Activated CD4-positive, alpha-beta T cell treated with anti-CD3 and anti-CD28 coated beads, Interleukin-2, amount 10 ng/mL, durations not matched to agents 7 days and 5 days (primary cell): Measurements from ENCODE around the gene ARHGAP10. TPM values are rescaled to one million over a fixed set of nuclear protein-coding genes. Genes with fewer than 3 reads are reported as not detected.
"Not testable (repeated sequence)": the region's sequence is repeated elsewhere in the genome, so short reads cannot be mapped to it uniquely, and the experiment has no call there.

Experiments used
- CTCF ChIA-PET: fragments of 350-600 bp; sonication (Branson Sonifier 250); formaldehyde crosslinking; loops from one replicate; lab custom pipeline; 2021; ENCODE audit warnings: antibody characterized with exemption; lab: Charles Lee
- POLR2A ChIA-PET: fragments of 350-600 bp; sonication (Branson Sonifier 250); formaldehyde crosslinking; loops from one replicate; lab custom pipeline; 2021; ENCODE audit warnings: antibody characterized with exemption; lab: Charles Lee
- DNase-seq: peaks from one replicate; pipeline ENCODE4 v3.0.0-alpha.2; 2020
- H3K27ac Mint-ChIP-seq: one replicate; pipeline ENCODE4 v1.8.0; 2021; ENCODE audit warnings: mild to moderate bottlenecking, moderate library complexity, mixed read lengths
- H3K27me3 Mint-ChIP-seq: one replicate; pipeline ENCODE4 v1.8.0; 2021; ENCODE audit warnings: mixed read lengths
- H3K36me3 Mint-ChIP-seq: one replicate; pipeline ENCODE4 v1.8.0; 2021; ENCODE audit warnings: low read depth, mixed read lengths
- H3K4me1 Mint-ChIP-seq: one replicate; pipeline ENCODE4 v1.8.0; 2021; ENCODE audit warnings: mixed read lengths
- H3K4me3 Mint-ChIP-seq: one replicate; pipeline ENCODE4 v1.8.0; 2021; ENCODE audit warnings: mild to moderate bottlenecking, moderate library complexity, mixed read lengths
- H3K9me3 Mint-ChIP-seq: one replicate; pipeline ENCODE4 v1.8.0; 2021; ENCODE audit warnings: mixed read lengths
- total RNA-seq, 2 experiments: library from RNA; stranded (reverse); gene quantifications; one replicate each; pipeline ENCODE4 v1.2.3, GENCODE V29; 2021

Gene ARHGAP10
- total RNA-seq, 2 experiments from 2014 or later: 9.4 to 10.7 TPM

GRCh38 chr4:148072789-148073188 is 340.9 kb downstream of the ARHGAP10 start:
- no peak for DNase-seq
- Mint-ChIP-seq H3K4me3 (no peak overlapping the region), H3K27me3 (no peaks in the 10 kb centered on the region), H3K9me3 (peaks cover 24% of the 10 kb centered on the region), H3K36me3 (peaks cover 39% of the 10 kb centered on the region), H3K4me1 (no peaks in the 10 kb centered on the region), H3K27ac (no peak overlapping the region)
- CTCF ChIA-PET: no interaction called here
- POLR2A ChIA-PET: no interaction called here

GRCh38 chr4:148073349-148073748 is 341.5 kb downstream of the ARHGAP10 start:
- POLR2A ChIA-PET: no interaction called here
- Mint-ChIP-seq H3K27ac (no peak overlapping the region), H3K4me1 (no peaks in the 10 kb centered on the region), H3K9me3 (peaks cover 24% of the 10 kb centered on the region), H3K4me3 (no peak overlapping the region), H3K36me3 (peaks cover 39% of the 10 kb centered on the region), H3K27me3 (no peaks in the 10 kb centered on the region)
- no peak for DNase-seq
- CTCF ChIA-PET: interaction anchor here (1.3 kb wide), 1 partner anchor 17 kb away, joined by 3 read pairs; no protein-coding TSS in a partner anchor

GRCh38 chr4:148074462-148074861 is 342.6 kb downstream of the ARHGAP10 start:
- no peak overlapping the region for H3K27ac Mint-ChIP-seq
- no peaks in the 10 kb centered on the region for H3K27me3 Mint-ChIP-seq
- CTCF ChIA-PET: interaction anchor here (1.3 kb wide), 1 partner anchor 18 kb away, joined by 3 read pairs; no protein-coding TSS in a partner anchor
- peaks cover 39% of the 10 kb centered on the region for H3K36me3 Mint-ChIP-seq
- no peaks in the 10 kb centered on the region for H3K4me1 Mint-ChIP-seq
- DNase-seq: no peak
- POLR2A ChIA-PET: no interaction called here
- H3K9me3 Mint-ChIP-seq: peaks cover 24% of the 10 kb centered on the region
- no peak overlapping the region for H3K4me3 Mint-ChIP-seq

- DNase-seq: no peak
- Mint-ChIP-seq H3K4me1 (no peaks in the 10 kb centered on the region), H3K27ac (no peak overlapping the region), H3K4me3 (no peak overlapping the region), H3K27me3 (no peaks in the 10 kb centered on the region), H3K9me3 (peaks cover 24% of the 10 kb centered on the region), H3K36me3 (peaks cover 40% of the 10 kb centered on the region)
- ChIA-PET POLR2A (no interaction called here), CTCF (no interaction called here)
Observed at GRCh38 chr4:148075438-148075837, 343.6 kb downstream of the ARHGAP10 start.

GRCh38 chr4:148076964-148077363 is 345.1 kb downstream of the ARHGAP10 start:
- H3K9me3 Mint-ChIP-seq: peaks cover 27% of the 10 kb centered on the region
- H3K27me3 Mint-ChIP-seq: no peaks in the 10 kb centered on the region
- no peak overlapping the region for H3K4me3 Mint-ChIP-seq
- ChIA-PET CTCF (interaction anchor here (0.7 kb wide), 1 partner anchor 88 kb away, joined by 3 read pairs; no protein-coding TSS in a partner anchor), POLR2A (no interaction called here)
- peaks cover 46% of the 10 kb centered on the region for H3K36me3 Mint-ChIP-seq
- DNase-seq: no peak
- H3K4me1 Mint-ChIP-seq: no peaks in the 10 kb centered on the region
- no peak overlapping the region for H3K27ac Mint-ChIP-seq

GRCh38 chr4:148077581-148077980 is 345.7 kb downstream of the ARHGAP10 start:
- H3K4me3 Mint-ChIP-seq: no peak overlapping the region
- peaks cover 41% of the 10 kb centered on the region for H3K36me3 Mint-ChIP-seq
- no peaks in the 10 kb centered on the region for H3K27me3 Mint-ChIP-seq
- ChIA-PET CTCF (interaction anchor here (0.7 kb wide), 1 partner anchor 87 kb away, joined by 3 read pairs; no protein-coding TSS in a partner anchor), POLR2A (no interaction called here)
- DNase-seq: no peak
- H3K9me3 Mint-ChIP-seq: peaks cover 27% of the 10 kb centered on the region
- H3K4me1 Mint-ChIP-seq: no peaks in the 10 kb centered on the region
- no peak overlapping the region for H3K27ac Mint-ChIP-seq

GRCh38 chr4:148078061-148078460 is 346.2 kb downstream of the ARHGAP10 start:
- POLR2A ChIA-PET: no interaction called here
- H3K4me1 Mint-ChIP-seq: no peaks in the 10 kb centered on the region
- no peak for DNase-seq
- peaks cover 37% of the 10 kb centered on the region for H3K36me3 Mint-ChIP-seq
- H3K27ac Mint-ChIP-seq: no peak overlapping the region
- H3K9me3 Mint-ChIP-seq: peaks cover 27% of the 10 kb centered on the region
- no peak overlapping the region for H3K4me3 Mint-ChIP-seq
- H3K27me3 Mint-ChIP-seq: no peaks in the 10 kb centered on the region
- CTCF ChIA-PET: no interaction called here

- no peak overlapping the region for H3K4me3 Mint-ChIP-seq
- no peak overlapping the region for H3K27ac Mint-ChIP-seq
- peaks cover 19% of the 10 kb centered on the region for H3K9me3 Mint-ChIP-seq
- no peaks in the 10 kb centered on the region for H3K4me1 Mint-ChIP-seq
- peaks cover 21% of the 10 kb centered on the region for H3K36me3 Mint-ChIP-seq
- ChIA-PET CTCF (no interaction called here), POLR2A (no interaction called here)
- H3K27me3 Mint-ChIP-seq: no peaks in the 10 kb centered on the region
- DNase-seq: no peak
Observed at GRCh38 chr4:148079961-148080360, 348.1 kb downstream of the ARHGAP10 start.

- Mint-ChIP-seq H3K4me3 (no peak overlapping the region), H3K36me3 (peaks cover 12% of the 10 kb centered on the region), H3K4me1 (no peaks in the 10 kb centered on the region), H3K27me3 (no peaks in the 10 kb centered on the region), H3K27ac (no peak overlapping the region), H3K9me3 (peaks cover 15% of the 10 kb centered on the region)
- ChIA-PET CTCF (no interaction called here), POLR2A (no interaction called here)
- no peak for DNase-seq
Observed at GRCh38 chr4:148081267-148081666, 349.4 kb downstream of the ARHGAP10 start.

- Mint-ChIP-seq H3K27ac (no peak overlapping the region), H3K27me3 (no peaks in the 10 kb centered on the region), H3K36me3 (peaks cover 10% of the 10 kb centered on the region), H3K9me3 (peaks cover 15% of the 10 kb centered on the region), H3K4me1 (no peaks in the 10 kb centered on the region), H3K4me3 (no peak overlapping the region)
- ChIA-PET POLR2A (no interaction called here), CTCF (no interaction called here)
- DNase-seq: no peak
Observed at GRCh38 chr4:148081745-148082144, 349.9 kb downstream of the ARHGAP10 start.

GRCh38 chr4:148083073-148083472 is 351.2 kb downstream of the ARHGAP10 start:
- H3K4me1 Mint-ChIP-seq, DNase-seq, POLR2A ChIA-PET, H3K27me3 Mint-ChIP-seq, H3K4me3 Mint-ChIP-seq, H3K36me3 Mint-ChIP-seq, H3K27ac Mint-ChIP-seq: not testable (repeated sequence)
- CTCF ChIA-PET: interaction anchor here (0.6 kb wide), 1 partner anchor 333 kb away, joined by 3 read pairs; no protein-coding TSS in a partner anchor
- H3K9me3 Mint-ChIP-seq: peaks cover 15% of the 10 kb centered on the region

- ChIA-PET CTCF (no interaction called here), POLR2A (no interaction called here)
- H3K27me3 Mint-ChIP-seq: no peaks in the 10 kb centered on the region
- peaks cover 3% of the 10 kb centered on the region for H3K36me3 Mint-ChIP-seq
- H3K4me3 Mint-ChIP-seq: no peak overlapping the region
- peaks cover 7% of the 10 kb centered on the region for H3K9me3 Mint-ChIP-seq
- no peaks in the 10 kb centered on the region for H3K4me1 Mint-ChIP-seq
- no peak overlapping the region for H3K27ac Mint-ChIP-seq
- no peak for DNase-seq
Observed at GRCh38 chr4:148089624-148090023, 357.7 kb downstream of the ARHGAP10 start.

- ChIA-PET POLR2A (no interaction called here), CTCF (interaction anchor here (0.6 kb wide), 1 partner anchor 103 kb away, joined by 3 read pairs; no protein-coding TSS in a partner anchor)
- no peak overlapping the region for H3K4me3 Mint-ChIP-seq
- no peaks in the 10 kb centered on the region for H3K4me1 Mint-ChIP-seq
- H3K27me3 Mint-ChIP-seq: no peaks in the 10 kb centered on the region
- H3K27ac Mint-ChIP-seq: no peak overlapping the region
- no peak for DNase-seq
- H3K9me3 Mint-ChIP-seq: peaks cover 7% of the 10 kb centered on the region
- H3K36me3 Mint-ChIP-seq: peaks cover 3% of the 10 kb centered on the region
Observed at GRCh38 chr4:148090029-148090428, 358.1 kb downstream of the ARHGAP10 start.
